ENCODE results near the gene ZNF334.

Gene ZNF334

DNA sequence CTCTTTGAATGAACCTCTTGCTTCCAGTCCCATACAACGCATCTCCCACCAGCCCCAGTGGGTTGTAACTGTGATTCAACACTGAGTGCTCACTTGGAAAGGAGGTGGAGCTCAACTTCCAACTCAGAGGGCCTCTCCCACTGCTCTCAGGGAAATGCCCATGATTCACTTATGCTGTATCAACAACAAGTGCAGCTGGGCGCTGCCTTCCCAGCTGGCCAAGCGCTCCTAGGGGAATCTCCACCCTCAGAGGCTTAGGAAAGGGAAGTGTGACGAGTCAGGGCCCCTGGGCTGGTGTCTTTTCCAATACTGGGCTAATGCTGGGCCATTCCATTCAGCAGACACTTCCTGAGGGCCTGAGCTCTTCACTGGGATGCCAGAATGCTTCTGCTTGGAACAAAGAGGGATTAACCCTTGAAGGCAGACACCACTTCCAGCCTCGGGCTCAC is 45.2 kb upstream of the ZNF334 start:
- H3K4me1 Mint-ChIP-seq, result peaks cover 37% of the 10 kb centered on the region
- H3K36me3 Mint-ChIP-seq (ENCODE audit: low read depth), result no peaks in the 10 kb centered on the region
- H3K27ac Mint-ChIP-seq, result no peak overlapping the region
- no peak for DNase-seq
- TF ChIP-seq, protein P1, sequence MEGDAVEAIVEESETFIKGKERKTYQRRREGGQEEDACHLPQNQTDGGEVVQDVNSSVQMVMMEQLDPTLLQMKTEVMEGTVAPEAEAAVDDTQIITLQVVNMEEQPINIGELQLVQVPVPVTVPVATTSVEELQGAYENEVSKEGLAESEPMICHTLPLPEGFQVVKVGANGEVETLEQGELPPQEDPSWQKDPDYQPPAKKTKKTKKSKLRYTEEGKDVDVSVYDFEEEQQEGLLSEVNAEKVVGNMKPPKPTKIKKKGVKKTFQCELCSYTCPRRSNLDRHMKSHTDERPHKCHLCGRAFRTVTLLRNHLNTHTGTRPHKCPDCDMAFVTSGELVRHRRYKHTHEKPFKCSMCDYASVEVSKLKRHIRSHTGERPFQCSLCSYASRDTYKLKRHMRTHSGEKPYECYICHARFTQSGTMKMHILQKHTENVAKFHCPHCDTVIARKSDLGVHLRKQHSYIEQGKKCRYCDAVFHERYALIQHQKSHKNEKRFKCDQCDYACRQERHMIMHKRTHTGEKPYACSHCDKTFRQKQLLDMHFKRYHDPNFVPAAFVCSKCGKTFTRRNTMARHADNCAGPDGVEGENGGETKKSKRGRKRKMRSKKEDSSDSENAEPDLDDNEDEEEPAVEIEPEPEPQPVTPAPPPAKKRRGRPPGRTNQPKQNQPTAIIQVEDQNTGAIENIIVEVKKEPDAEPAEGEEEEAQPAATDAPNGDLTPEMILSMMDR (IDR thresholded peaks at IDR 0.05), result no peak
- peaks cover 6% of the 10 kb centered on the region for H3K27me3 Mint-ChIP-seq (ENCODE audit: low read depth, poor library complexity)
- no peaks in the 10 kb centered on the region for H3K9me3 Mint-ChIP-seq
- H3K4me3 Mint-ChIP-seq, result no peak overlapping the region

DNA sequence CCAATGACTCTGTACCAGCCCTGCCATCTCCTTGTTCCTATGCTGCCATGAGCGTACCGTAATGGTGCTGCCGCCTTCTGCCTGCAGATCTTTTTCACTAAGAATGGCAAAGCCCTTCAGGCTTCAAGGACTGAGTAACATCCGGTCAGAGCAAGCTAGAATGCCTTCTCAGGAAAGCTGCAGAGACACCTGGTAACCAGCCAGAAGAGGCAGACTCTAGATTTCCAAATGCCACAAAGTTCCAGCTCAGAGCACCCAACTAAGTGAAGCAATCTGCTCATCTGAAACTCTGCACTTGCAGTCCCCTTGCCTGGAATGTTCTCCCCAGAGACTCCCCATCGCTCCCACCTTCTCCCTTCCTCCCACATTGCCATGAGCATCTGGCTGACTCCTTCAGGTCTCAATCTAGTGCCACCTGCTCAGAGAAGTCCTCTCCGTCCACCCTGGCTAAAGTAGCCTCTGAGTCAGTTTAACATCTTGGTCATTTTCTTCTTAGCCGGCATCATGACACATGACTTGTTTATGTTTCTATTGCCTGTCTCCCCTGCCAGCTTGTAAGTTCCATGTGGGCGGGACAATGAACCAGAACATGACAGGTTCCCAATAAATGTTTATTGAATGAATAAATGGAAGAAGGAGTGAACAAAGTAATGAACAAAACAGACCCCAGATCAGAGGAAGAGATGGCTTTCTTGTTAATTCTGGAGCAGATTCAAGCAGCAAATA is 44.0 kb upstream of the ZNF334 start:
- Mint-ChIP-seq H3K27ac (peak overlapping the region; percentile 14), H3K9me3 (no peaks in the 10 kb centered on the region), H3K4me3 (no peak overlapping the region), H3K36me3 (ENCODE audit: low read depth) (no peaks in the 10 kb centered on the region), H3K27me3 (ENCODE audit: low read depth, poor library complexity) (peaks cover 6% of the 10 kb centered on the region), H3K4me1 (peaks cover 39% of the 10 kb centered on the region)
- TF ChIP-seq, protein P1 (IDR thresholded peaks at IDR 0.05), result no peak
- DNase-seq, result no peak

DNA sequence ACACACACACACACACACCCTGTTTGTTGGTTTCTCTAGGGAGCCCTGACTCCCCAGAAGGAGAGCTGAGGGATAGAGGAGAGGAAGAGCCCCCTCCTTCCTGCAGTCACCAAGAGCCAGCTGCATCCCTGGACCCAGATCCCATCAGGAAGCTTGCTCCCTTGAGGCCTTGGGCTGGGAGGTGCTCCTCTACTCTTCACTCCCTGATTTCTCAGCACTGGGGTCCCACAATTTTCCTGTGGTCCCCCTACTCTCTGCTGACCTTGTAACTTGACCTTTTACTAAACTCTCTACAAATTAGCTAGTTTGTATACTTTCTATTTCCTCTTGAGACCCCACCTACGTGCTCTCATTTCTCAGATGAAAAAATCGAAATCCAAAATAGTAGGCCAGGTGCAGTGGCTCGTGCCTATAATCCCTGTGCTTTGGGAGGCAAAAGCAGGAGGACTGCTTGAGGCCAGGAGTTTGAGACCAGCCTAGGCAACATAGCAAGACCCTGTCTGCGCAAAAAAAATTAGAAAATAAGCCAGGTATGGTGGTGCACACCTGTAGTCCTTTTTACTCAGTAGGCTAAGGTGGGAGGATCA is 42.1 kb upstream of the ZNF334 start:
- peaks cover 41% of the 10 kb centered on the region for H3K4me1 Mint-ChIP-seq
- no peaks in the 10 kb centered on the region for H3K9me3 Mint-ChIP-seq
- no peak overlapping the region for H3K4me3 Mint-ChIP-seq
- TF ChIP-seq, protein P1 (IDR thresholded peaks at IDR 0.05), result no peak
- DNase-seq, result no peak
- peaks cover 6% of the 10 kb centered on the region for H3K27me3 Mint-ChIP-seq (ENCODE audit: low read depth, poor library complexity)
- H3K27ac Mint-ChIP-seq, result no peak overlapping the region
- H3K36me3 Mint-ChIP-seq (ENCODE audit: low read depth), result no peaks in the 10 kb centered on the region

DNA sequence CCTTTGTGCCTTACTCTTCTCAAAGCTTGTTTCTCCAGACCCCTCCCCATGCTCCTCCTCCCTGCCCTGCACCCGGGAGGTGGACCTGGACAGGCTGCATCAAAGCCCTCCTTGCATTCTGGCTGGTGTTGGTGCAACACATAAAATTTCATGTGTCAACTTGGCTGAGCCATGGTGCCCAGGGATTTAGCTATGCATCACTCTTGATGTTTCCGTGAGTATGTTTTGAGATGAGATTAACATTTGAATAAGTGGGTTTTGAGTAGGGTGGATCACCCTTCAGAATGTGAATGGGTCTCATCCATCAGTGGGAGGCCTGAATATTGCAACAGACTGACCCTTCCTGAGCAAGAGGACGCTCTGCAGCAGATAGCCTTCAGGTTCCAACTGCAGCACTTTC is 41.5 kb upstream of the ZNF334 start:
- TF ChIP-seq, protein P1 (IDR thresholded peaks at IDR 0.05), result no peak
- peaks cover 35% of the 10 kb centered on the region for H3K4me1 Mint-ChIP-seq
- no peak overlapping the region for H3K27ac Mint-ChIP-seq
- peaks cover 6% of the 10 kb centered on the region for H3K27me3 Mint-ChIP-seq (ENCODE audit: low read depth, poor library complexity)
- H3K36me3 Mint-ChIP-seq (ENCODE audit: low read depth), result no peaks in the 10 kb centered on the region
- DNase-seq, result no peak
- H3K4me3 Mint-ChIP-seq, result no peak overlapping the region
- H3K9me3 Mint-ChIP-seq, result no peaks in the 10 kb centered on the region

DNA sequence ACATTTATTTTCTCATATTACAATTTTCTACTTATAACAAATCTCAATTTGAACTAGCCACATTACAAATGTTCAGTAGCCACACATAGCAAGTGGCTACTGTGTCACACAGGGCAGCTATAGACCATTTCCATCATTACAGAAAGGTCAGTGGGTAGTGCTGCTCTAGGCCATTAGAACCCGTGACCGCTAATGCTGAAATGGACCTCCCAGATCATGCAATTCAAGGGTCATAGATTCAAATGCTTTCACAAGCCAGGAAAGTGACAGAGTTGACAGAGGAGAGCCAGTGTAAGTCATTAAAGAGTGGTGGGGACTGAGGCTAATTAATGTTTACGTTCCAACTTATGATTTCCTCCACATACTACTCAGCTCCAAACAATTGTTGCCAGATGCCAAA is 40.6 kb upstream of the ZNF334 start:
- TF ChIP-seq, protein P1 (IDR thresholded peaks at IDR 0.05), result no peak
- Mint-ChIP-seq H3K27me3 (ENCODE audit: low read depth, poor library complexity) (peaks cover 6% of the 10 kb centered on the region), H3K9me3 (no peaks in the 10 kb centered on the region), H3K36me3 (ENCODE audit: low read depth) (no peaks in the 10 kb centered on the region), H3K27ac (no peak overlapping the region), H3K4me1 (peaks cover 26% of the 10 kb centered on the region), H3K4me3 (no peak overlapping the region)
- DNase-seq, result no peak

Measured in nephron progenitor cell (in vitro differentiated cells).